Stomach (tissue), 9 donors: ENCODE measurements around the gene SLC24A3. TPM values are rescaled to one million over a fixed set of nuclear protein-coding genes. Genes with fewer than 3 reads are reported as not detected.

Experiments used
- DNase-seq, 2 donors: peaks; one replicate each; pipeline versions ENCODE4 v3.0.0 to v3.0.0-alpha.2; 2013 to 2019
- H3K27ac ChIP-seq, 5 donors: fragments of 200-600 bp in 4 of 5; sonication (generic) in 4 of 5; one replicate each; pipeline ENCODE4 v1.5.1; 2013 to 2019; ENCODE audit warnings: mild to moderate bottlenecking in 1 of 5, moderate library complexity in 1 of 5
- H3K27me3 ChIP-seq, 3 donors: fragments of 200-600 bp; sonication (generic); one replicate each; pipeline ENCODE4 v1.5.1; 2017 to 2019; ENCODE audit warnings: mixed run types in 1 of 3
- H3K36me3 ChIP-seq, 4 donors: fragments of 200-600 bp; sonication (generic); 1 replicate in 3 of 4; 2 replicates in 1 of 4; pipeline ENCODE4 v1.5.1; 2016 to 2019
- H3K4me1 ChIP-seq, 4 donors: fragments of 200-600 bp; sonication (generic); one replicate each; pipeline ENCODE4 v1.5.1; 2016 to 2019
- H3K4me3 ChIP-seq, 4 donors: fragments of 200-600 bp; sonication (generic) in 3 of 4; one replicate each; pipeline ENCODE4 v1.5.1; 2016 to 2019; ENCODE audit warnings: mild to moderate bottlenecking in 1 of 4
- H3K9me3 ChIP-seq, 4 donors: fragments of 200-600 bp; sonication (generic); one replicate each; pipeline ENCODE4 v1.5.1; 2016 to 2019
- EP300 ChIP-seq: sonication (generic); formaldehyde crosslinking; IDR thresholded peaks from one replicate; pipeline ENCODE4 v1.6.1; 2017; ENCODE audit warnings: antibody characterized with exemption
- POLR2A ChIP-seq, 4 donors: fragments of 450-650 bp; IDR thresholded peaks; one replicate each; pipeline ENCODE4 v1.6.1; 2016; ENCODE audit warnings: antibody characterized with exemption in 4 of 4, control low read depth in 2 of 4, mild to moderate bottlenecking in 1 of 4, moderate library complexity in 1 of 4
- POLR2AphosphoS5 ChIP-seq, 3 donors: sonication (generic); formaldehyde crosslinking; IDR thresholded peaks; one replicate each; pipeline ENCODE4 v1.6.1; 2016; ENCODE audit warnings: antibody characterized with exemption in 3 of 3
- WGBS, 5 donors: extraction: QIAGEN DNeasy Blood & Tissue Kit in 3 of 5; methylation state at CpG; one replicate each; pipeline versions ENCODE4 v1.1.5 to v1.1.7; 2013 to 2018; 5-methylcytosine and 5-hydroxymethylcytosine counted together
- intact Hi-C: fragments of 100-400 bp; cut with DNase I; formaldehyde crosslinking; loops from one replicate; pipeline ENCODE4 v1.15.1; 2023; ENCODE audit warnings: low total_unique reads
- polyA plus RNA-seq, 3 donors: library from polyadenylated mRNA; stranded (reverse); fragments of 200-250 nt; gene quantifications; one replicate each; pipeline ENCODE4 v1.2.3, GENCODE V29; 2013
- total RNA-seq, 5 donors: library from RNA; depleted of rRNA; stranded (reverse); fragments of >200 nt; gene quantifications; one replicate each; pipeline versions ENCODE4 v1.1.0 to v1.2.3, GENCODE V29; 2014 to 2016
- TF ChIP-seq, protein P1 (sequence below), 7 experiments: fragments of 450-650 bp in 4 of 7; fragments of 200-600 bp in 3 of 7; sonication (generic) in 3 of 7; IDR thresholded peaks; one replicate each; pipeline ENCODE4 v1.5.1; 2016 to 2019; ENCODE audit warnings: antibody characterized with exemption in 7 of 7, control low read depth in 2 of 7, mild to moderate bottlenecking in 1 of 7
- donor health status: healthy with polysubstance abuse.
- donor health status: Bipolar disorder and iron deficiency.
- donor health status: healthy.

SLC24A3 gene
- total and polyA plus RNA-seq, 8 donors = 1.8 to 9.0 (median 4.5) TPM

DNA sequence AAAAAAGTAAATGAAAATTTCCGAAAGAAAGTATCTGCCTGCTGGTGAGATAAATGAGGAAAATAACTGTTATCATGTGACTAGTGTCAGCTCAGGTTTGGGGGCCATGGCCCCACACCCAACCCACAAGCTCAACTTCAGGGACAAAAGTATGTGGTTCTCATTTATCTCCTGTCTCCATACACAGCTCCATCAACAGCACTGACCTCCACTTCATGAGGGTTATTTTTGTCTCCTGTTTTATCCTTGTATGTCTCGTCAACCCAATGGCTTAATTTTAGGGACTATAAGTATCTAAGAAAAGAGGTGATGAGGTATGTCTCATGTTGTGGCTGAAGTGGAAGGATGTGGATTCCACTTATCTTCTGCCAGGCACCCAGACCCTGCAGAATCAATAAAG lies 274.0 kb downstream of the SLC24A3 start:
- no peaks in the 10 kb centered on the region for H3K9me3 ChIP-seq
- no peaks in the 10 kb centered on the region for H3K27me3 ChIP-seq
- H3K27ac ChIP-seq = no peak overlapping the region
- intact Hi-C loops = no loop called here
- H3K4me3 ChIP-seq = no peak overlapping the region
- TF ChIP-seq, protein P1, sequence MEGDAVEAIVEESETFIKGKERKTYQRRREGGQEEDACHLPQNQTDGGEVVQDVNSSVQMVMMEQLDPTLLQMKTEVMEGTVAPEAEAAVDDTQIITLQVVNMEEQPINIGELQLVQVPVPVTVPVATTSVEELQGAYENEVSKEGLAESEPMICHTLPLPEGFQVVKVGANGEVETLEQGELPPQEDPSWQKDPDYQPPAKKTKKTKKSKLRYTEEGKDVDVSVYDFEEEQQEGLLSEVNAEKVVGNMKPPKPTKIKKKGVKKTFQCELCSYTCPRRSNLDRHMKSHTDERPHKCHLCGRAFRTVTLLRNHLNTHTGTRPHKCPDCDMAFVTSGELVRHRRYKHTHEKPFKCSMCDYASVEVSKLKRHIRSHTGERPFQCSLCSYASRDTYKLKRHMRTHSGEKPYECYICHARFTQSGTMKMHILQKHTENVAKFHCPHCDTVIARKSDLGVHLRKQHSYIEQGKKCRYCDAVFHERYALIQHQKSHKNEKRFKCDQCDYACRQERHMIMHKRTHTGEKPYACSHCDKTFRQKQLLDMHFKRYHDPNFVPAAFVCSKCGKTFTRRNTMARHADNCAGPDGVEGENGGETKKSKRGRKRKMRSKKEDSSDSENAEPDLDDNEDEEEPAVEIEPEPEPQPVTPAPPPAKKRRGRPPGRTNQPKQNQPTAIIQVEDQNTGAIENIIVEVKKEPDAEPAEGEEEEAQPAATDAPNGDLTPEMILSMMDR (IDR thresholded peaks at IDR 0.05) = no peak
- no peak for TF ChIP-seq POLR2AphosphoS5 (IDR thresholded peaks at IDR 0.05)
- no peak for TF ChIP-seq POLR2A (IDR thresholded peaks at IDR 0.05)
- no peak for TF ChIP-seq EP300
- WGBS, 5 donors = 75 to 89% (median 85%) methylated on average over 2 of the region's 2 CpGs
- no peaks in the 10 kb centered on the region for H3K4me1 ChIP-seq
- no peak for DNase-seq
- H3K36me3 ChIP-seq = no peaks in the 10 kb centered on the region

DNA sequence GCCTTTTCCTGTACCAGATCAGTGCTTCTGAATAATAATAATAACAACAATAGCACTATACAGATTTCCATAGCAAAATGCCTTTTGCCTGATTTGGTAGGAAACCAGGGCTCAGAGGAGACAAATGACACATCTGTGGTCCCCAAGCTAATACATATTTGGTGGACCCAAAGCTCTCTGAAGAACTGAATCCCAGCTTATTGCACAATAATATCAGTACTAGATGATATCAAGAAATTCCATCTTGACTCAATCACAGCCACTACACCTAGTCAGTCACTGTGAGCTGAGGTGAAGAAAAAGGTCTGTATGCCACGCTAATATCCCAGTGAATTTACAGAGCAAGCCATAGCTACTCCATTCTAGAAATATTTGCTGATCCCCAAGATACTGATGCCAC lies 275.0 kb downstream of the SLC24A3 start:
- Histone ChIP-seq H3K27ac (no peak overlapping the region), H3K27me3 (no peaks in the 10 kb centered on the region), H3K4me3 (no peak overlapping the region), H3K36me3 (no peaks in the 10 kb centered on the region), H3K4me1 (no peaks in the 10 kb centered on the region), H3K9me3 (no peaks in the 10 kb centered on the region)
- TF ChIP-seq, protein P1 (IDR thresholded peaks at IDR 0.05) = no peak
- no peak for TF ChIP-seq POLR2A (IDR thresholded peaks at IDR 0.05)
- no peak for TF ChIP-seq EP300
- no peak for TF ChIP-seq POLR2AphosphoS5 (IDR thresholded peaks at IDR 0.05)
- 80 to 90% (median 81%) methylated on average over 1 of the region's 1 CpG for WGBS, 5 donors
- intact Hi-C loops = no loop called here
- no peak for DNase-seq

DNA sequence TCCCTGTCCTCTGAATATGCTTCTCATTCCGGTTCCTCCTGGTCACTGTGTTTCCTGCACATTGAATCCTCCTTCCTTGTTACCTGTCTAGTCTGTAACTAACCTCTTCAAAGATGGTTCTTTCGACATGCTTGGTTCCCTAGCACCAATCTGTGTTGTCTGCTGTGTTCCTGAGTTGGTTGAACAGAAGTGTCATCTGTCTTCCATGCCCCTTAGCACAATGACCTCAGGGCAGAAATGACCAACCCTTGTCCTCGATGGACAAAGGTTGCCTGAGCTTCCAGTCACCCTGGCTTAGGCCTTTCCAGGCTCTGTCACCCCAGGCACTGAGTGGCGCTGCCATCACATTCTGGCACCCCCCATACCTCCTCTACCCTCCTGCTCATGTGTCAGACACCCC lies 278.8 kb downstream of the SLC24A3 start:
- 74 to 86% (median 81%) methylated on average over 4 of the region's 4 CpGs for WGBS, 5 donors
- Histone ChIP-seq H3K36me3 (no peaks in the 10 kb centered on the region), H3K27ac (no peak overlapping the region), H3K27me3 (no peaks in the 10 kb centered on the region), H3K9me3 (no peaks in the 10 kb centered on the region), H3K4me1 (no peaks in the 10 kb centered on the region), H3K4me3 (no peak overlapping the region)
- DNase-seq = no peak
- TF ChIP-seq POLR2A (IDR thresholded peaks at IDR 0.05) (no peak), EP300 (no peak), POLR2AphosphoS5 (IDR thresholded peaks at IDR 0.05) (no peak)
- TF ChIP-seq, protein P1 (IDR thresholded peaks at IDR 0.05) = no peak
- intact Hi-C loops = no loop called here

DNA sequence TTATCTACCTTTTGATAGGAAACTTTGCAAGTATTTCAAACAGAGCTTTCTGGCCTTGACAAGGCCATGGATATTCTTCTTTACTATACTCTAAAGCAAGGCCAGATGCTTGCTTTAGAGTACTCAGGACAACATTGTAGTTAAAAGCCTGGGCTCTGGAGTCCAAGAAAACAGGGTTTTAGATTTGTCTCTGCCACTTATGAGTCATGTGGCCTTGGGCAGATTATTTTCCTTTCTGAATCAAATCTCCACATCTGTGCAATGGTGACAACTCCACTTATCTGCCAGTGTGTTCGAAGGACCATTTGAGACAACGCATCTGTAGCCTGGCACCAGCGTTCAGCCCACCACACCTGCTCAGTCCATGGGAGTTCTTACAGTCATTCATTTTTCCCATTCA lies 279.7 kb downstream of the SLC24A3 start:
- no peak for DNase-seq
- Histone ChIP-seq H3K4me3 (no peak overlapping the region), H3K36me3 (no peaks in the 10 kb centered on the region), H3K9me3 (no peaks in the 10 kb centered on the region), H3K27ac (no peak overlapping the region), H3K27me3 (no peaks in the 10 kb centered on the region), H3K4me1 (no peaks in the 10 kb centered on the region)
- intact Hi-C loops = no loop called here
- WGBS, 5 donors = 78 to 92% (median 86%) methylated on average over 3 of the region's 3 CpGs
- no peak for TF ChIP-seq POLR2AphosphoS5 (IDR thresholded peaks at IDR 0.05)
- TF ChIP-seq, protein P1 (IDR thresholded peaks at IDR 0.05) = no peak
- TF ChIP-seq POLR2A (IDR thresholded peaks at IDR 0.05) = no peak
- TF ChIP-seq EP300 = no peak
